K562 (cell line): ENCODE data around the gene DSP. TPM values are rescaled to one million over a fixed set of nuclear protein-coding genes. Genes with fewer than 3 reads are reported as not detected.

ENCODE experiments used
- ATAC-seq: fragments of 200-7000 bp; cut with Tn5 transposase; 3 replicates; pipeline ENCODE4 v1.9.1; 2020; ENCODE audit warnings: moderate library complexity
- BruUV-seq: library from RNA; stranded (reverse); fragments of 400-500 nt; replicated peaks from 2 replicates; lab custom pipeline; 2021; lab: Mats Ljungman, UMichigan
- CTCF ChIA-PET: fragments of 300-600 bp; formaldehyde crosslinking; extraction: SDS; loops from one replicate; lab custom pipeline; 2021; ENCODE audit warnings: low intra/inter-chr PET ratio; lab: Yijun Ruan, JAX
- POLR2A ChIA-PET: fragments of 300-600, 350-650 bp; sonication (Branson Sonifier 250); formaldehyde crosslinking; extraction: SDS; loops from one replicate; lab custom pipeline; 2021; ENCODE audit warnings: antibody characterized with exemption, inconsistent platforms; lab: Yijun Ruan, JAX
- DNase-seq, 4 experiments: peaks; one replicate each; pipeline versions ENCODE4 v3.0.0 to v3.0.0-alpha.2; 2011 to 2018; ENCODE audit warnings: low spot score in 3 of 4, mixed read lengths in 3 of 4; ENCODE audit errors: extremely low read depth in 1 of 4
- FAIRE-seq: peaks from 2 replicates; lab custom pipeline; 2011; peaks lifted over from hg19 to GRCh38; lab: Jason Lieb, UNC
- H2AFZ ChIP-seq: 2 replicates; pipeline ENCODE4 v1.6.0; 2011; ENCODE audit warnings: low read depth, low read length, control low read depth, inconsistent platforms
- H3K27ac ChIP-seq: fragments of 200-600 bp; 3 replicates; pipeline ENCODE4 v1.8.0; 2011; ENCODE audit warnings: low read depth, mild to moderate bottlenecking, control low read depth, inconsistent platforms, low read length, moderate library complexity, mixed read lengths; ENCODE audit errors: extremely low read depth
- H3K27me3 ChIP-seq, 2 experiments: fragments of 300-600 bp in 1 of 2; 2 replicates in 1 of 2; 3 replicates in 1 of 2; pipeline versions ENCODE4 v1.6.0 to v1.8.0; 2011; ENCODE audit warnings: inconsistent platforms in 2 of 2, low read length in 2 of 2, mild to moderate bottlenecking in 1 of 2, mixed read lengths in 1 of 2, moderate library complexity in 1 of 2; ENCODE audit not compliant: control insufficient read depth in 2 of 2, insufficient read depth in 2 of 2
- H3K36me3 ChIP-seq: fragments of 300-600 bp; 3 replicates; pipeline ENCODE4 v1.8.0; 2011; ENCODE audit warnings: mild to moderate bottlenecking, low read length, inconsistent platforms; ENCODE audit not compliant: control insufficient read depth, insufficient read depth
- H3K4me1 ChIP-seq, 2 experiments: fragments of 200-600 bp in 1 of 2; replicated peaks in 1 of 2; 2 replicates in 1 of 2; 3 replicates in 1 of 2; pipeline versions ENCODE4 v1.5.1 to v1.8.0; 2011; ENCODE audit warnings: inconsistent platforms in 2 of 2, low read length in 2 of 2, mild to moderate bottlenecking in 1 of 2, mixed read lengths in 1 of 2, moderate library complexity in 1 of 2; ENCODE audit not compliant: control insufficient read depth in 2 of 2, insufficient read depth in 2 of 2
- H3K4me2 ChIP-seq: 2 replicates; pipeline ENCODE4 v1.6.1; 2011; ENCODE audit warnings: low read length, control low read depth, inconsistent platforms, mixed read lengths; ENCODE audit not compliant: insufficient read depth
- H3K4me3 ChIP-seq: fragments of 200-600 bp; sonication (generic), shearing (Covaris generic); 2 replicates; pipeline ENCODE4 v1.5.1; 2016; ENCODE audit warnings: control low read depth, inconsistent platforms
- H3K79me2 ChIP-seq: fragments of 200-600 bp; 3 replicates; pipeline ENCODE4 v1.8.0; 2011; ENCODE audit warnings: low read length, inconsistent platforms; ENCODE audit not compliant: control insufficient read depth, insufficient read depth
- H3K9ac ChIP-seq, 2 experiments: 2 replicates each; pipeline versions ENCODE4 v1.6.0 to v1.6.1; 2011; ENCODE audit warnings: low read depth in 2 of 2, low read length in 2 of 2, control low read depth in 1 of 2, inconsistent platforms in 1 of 2, mild to moderate bottlenecking in 1 of 2, mixed read lengths in 1 of 2; ENCODE audit not compliant: insufficient read depth in 1 of 2
- H3K9me1 ChIP-seq: one replicate; pipeline ENCODE4 v1.6.0; 2011; ENCODE audit warnings: inconsistent platforms, mild to moderate bottlenecking, low read length, moderate library complexity; ENCODE audit not compliant: control insufficient read depth, insufficient read depth
- H3K9me3 ChIP-seq: replicated peaks from 2 replicates; pipeline ENCODE4 v1.5.1; 2011; ENCODE audit warnings: low read depth, low read length, inconsistent platforms; ENCODE audit not compliant: control insufficient read depth, insufficient read depth
- H4K20me1 ChIP-seq: replicated peaks from 2 replicates; pipeline ENCODE4 v1.6.1; 2011; ENCODE audit warnings: low read length, inconsistent platforms, mixed read lengths; ENCODE audit not compliant: control insufficient read depth, insufficient read depth
- BCOR ChIP-seq: fragments of 450-650 bp; IDR thresholded peaks from 2 replicates; pipeline ENCODE4 v1.6.1; 2016
- C11orf30 ChIP-seq: fragments of 450-650 bp; IDR thresholded peaks from 2 replicates; pipeline ENCODE4 v1.6.1; 2016; ENCODE audit warnings: low read depth, mild to moderate bottlenecking
- CC2D1A ChIP-seq: fragments of 450-650 bp; IDR thresholded peaks from 2 replicates; pipeline ENCODE4 v1.6.1; 2017; ENCODE audit warnings: mild to moderate bottlenecking
- CREBBP ChIP-seq: IDR thresholded peaks from one replicate; pipeline ENCODE4 v1.6.1; 2012; ENCODE audit warnings: low read depth, mild to moderate bottlenecking, control low read depth, inconsistent platforms, low read length
- DACH1 ChIP-seq: fragments of 450-650 bp; IDR thresholded peaks from 2 replicates; pipeline ENCODE4 v1.6.1; 2018; ENCODE audit not compliant: partially characterized antibody
- IFI16 ChIP-seq: fragments of 250-450 bp; sonication (Bioruptor Pico); IDR thresholded peaks from 2 replicates; pipeline ENCODE4 v2.1.2; 2022; ENCODE audit warnings: mild to moderate bottlenecking, inconsistent platforms
- MAFG ChIP-seq: fragments of 450-650 bp; conservative IDR thresholded peaks from 2 replicates; pipeline ENCODE4 v1.6.1; 2016; ENCODE audit warnings: missing genetic modification characterization, missing compliant biosample characterization
- NFE2 ChIP-seq: IDR thresholded peaks from 2 replicates; pipeline ENCODE4 v1.6.1; 2014; ENCODE audit warnings: antibody characterized with exemption, low read depth
- NFIC ChIP-seq: fragments of 450-650 bp; IDR thresholded peaks from 2 replicates; pipeline ENCODE4 v1.6.1; 2017; ENCODE audit warnings: mild to moderate bottlenecking, inconsistent platforms
- SMAD4 ChIP-seq: fragments of 250-450 bp; sonication (Bioruptor Pico); conservative IDR thresholded peaks from 2 replicates; pipeline ENCODE4 v1.8.0; 2021; ENCODE audit warnings: inconsistent platforms, mild to moderate bottlenecking, moderate library complexity
- ZNF311 ChIP-seq: fragments of 250-450 bp; sonication (Bioruptor Pico); IDR thresholded peaks from 2 replicates; pipeline ENCODE4 v1.4.0; 2020; ENCODE audit warnings: mild to moderate bottlenecking, moderate library complexity
- ZNF316 ChIP-seq: fragments of 450-650 bp; IDR thresholded peaks from 2 replicates; pipeline ENCODE4 v1.6.1; 2016
- WGBS: fragments of 100-300 bp; shearing (Covaris generic); methylation state at CpG from one replicate; pipeline ENCODE4 v1.1.6; 2016; ENCODE audit warnings: low coverage, mixed read lengths; ENCODE audit not compliant: insufficient coverage; ENCODE audit errors: missing lambda C conversion rate; 5-methylcytosine and 5-hydroxymethylcytosine counted together
- in situ Hi-C: fragments of 300-500 bp; cut with MboI; formaldehyde crosslinking; loops from 4 replicates; pipeline ENCODE4 v1.15.0; 2018; ENCODE audit warnings: inconsistent platforms, mixed read lengths
- intact Hi-C: fragments of 100-400 bp; cut with micrococcal nuclease; formaldehyde crosslinking; loops from 2 replicates; pipeline ENCODE4 v1.14.2; 2022
- polyA plus RNA-seq, 8 experiments: library from polyadenylated mRNA; depleted of rRNA in 4 of 8; stranded (reverse) in 5 of 8; unstranded in 3 of 8; fragments of >200 nt; fragmentation: Nextera tagmentation in 2 of 8; fragmentation: Illumina TruSeq in 1 of 8; extraction: Ambion mirVana in 2 of 8; extraction: Trizol in 1 of 8; gene quantifications; 2 replicates each; pipeline versions ENCODE4 v1.2.1 to v1.2.3, GENCODE V29; 2011 to 2014; ENCODE audit warnings: inconsistent platforms in 1 of 8, missing spikeins in 1 of 8
- total RNA-seq, 7 experiments: library from RNA; depleted of rRNA in 6 of 7; stranded (reverse); fragments of >200 nt in 6 of 7; fragmentation: Illumina TruSeq in 2 of 7; extraction: Trizol in 2 of 7; gene quantifications; 2 replicates each; pipeline versions ENCODE4 v1.2.1 to v1.2.3, GENCODE V29; 2011 to 2021; ENCODE audit warnings: low replicate concordance in 1 of 7
- TF ChIP-seq, protein P1 (sequence below): IDR thresholded peaks from 2 replicates; pipeline ENCODE4 v1.6.1; 2016; ENCODE audit warnings: missing genetic modification characterization, missing compliant biosample characterization
- TF ChIP-seq, protein P2 (sequence below): fragments of 250-450 bp; sonication (Bioruptor Pico); IDR thresholded peaks from 2 replicates; pipeline ENCODE4 v1.5.0; 2020; ENCODE audit warnings: mild to moderate bottlenecking

The DSP gene
- total and polyA plus RNA-seq, 9 of the 15 experiments (the other 6 are each of a cell fraction or from before 2014, with no cell fraction given): under 0.01 to 0.24 (median 0.03) TPM; not detected in 2

DNA sequence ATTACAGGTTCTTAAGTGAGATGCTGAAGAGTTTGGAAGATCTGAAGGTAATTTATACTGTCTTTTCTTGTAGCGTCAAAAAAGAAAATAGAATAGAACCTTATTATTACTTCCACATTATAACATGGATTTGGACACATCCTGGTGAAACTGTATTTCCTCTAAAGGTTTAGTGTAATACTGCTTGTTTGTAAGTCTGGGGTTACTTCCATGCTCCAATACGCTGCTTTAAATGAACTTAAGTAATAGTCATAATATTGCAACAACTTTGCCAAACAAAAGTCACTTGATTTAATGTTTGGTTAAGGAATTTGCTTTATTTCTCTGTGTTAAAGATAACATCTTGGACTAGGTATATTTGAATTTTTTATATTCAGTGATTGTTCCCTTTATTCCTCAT lies 37.0 kb downstream of the DSP start:
- FAIRE-seq: no peak
- Histone ChIP-seq H3K27ac (no peak overlapping the region), H3K9ac (no peak overlapping the region), H3K4me3 (no peak overlapping the region), H3K27me3 (peaks cover 44 to 48% of the 10 kb centered on the region in 2 experiments), H2AFZ (no peak overlapping the region), H4K20me1 (no peaks in the 10 kb centered on the region), H3K9me3 (no peaks in the 10 kb centered on the region), H3K9me1 (no peaks in the 10 kb centered on the region), H3K36me3 (no peaks in the 10 kb centered on the region), H3K4me1 (peaks cover 14 to 21% of the 10 kb centered on the region in 2 experiments), H3K4me2 (no peak overlapping the region), H3K79me2 (no peaks in the 10 kb centered on the region)
- CTCF ChIA-PET: no interaction called here
- POLR2A ChIA-PET: interaction anchor here (2.8 kb wide), 1 partner anchor 31 kb away, joined by 8 read pairs; no protein-coding TSS in a partner anchor
- TF ChIP-seq ZNF311: no peak
- TF ChIP-seq, protein P1, sequence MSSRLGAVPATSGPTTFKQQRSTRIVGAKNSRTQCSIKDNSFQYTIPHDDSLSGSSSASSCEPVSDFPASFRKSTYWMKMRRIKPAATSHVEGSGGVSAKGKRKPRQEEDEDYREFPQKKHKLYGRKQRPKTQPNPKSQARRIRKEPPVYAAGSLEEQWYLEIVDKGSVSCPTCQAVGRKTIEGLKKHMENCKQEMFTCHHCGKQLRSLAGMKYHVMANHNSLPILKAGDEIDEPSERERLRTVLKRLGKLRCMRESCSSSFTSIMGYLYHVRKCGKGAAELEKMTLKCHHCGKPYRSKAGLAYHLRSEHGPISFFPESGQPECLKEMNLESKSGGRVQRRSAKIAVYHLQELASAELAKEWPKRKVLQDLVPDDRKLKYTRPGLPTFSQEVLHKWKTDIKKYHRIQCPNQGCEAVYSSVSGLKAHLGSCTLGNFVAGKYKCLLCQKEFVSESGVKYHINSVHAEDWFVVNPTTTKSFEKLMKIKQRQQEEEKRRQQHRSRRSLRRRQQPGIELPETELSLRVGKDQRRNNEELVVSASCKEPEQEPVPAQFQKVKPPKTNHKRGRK (tag): 0 out of 2 replicates have a peak, but pooled peaks have one; percentile 5
- in situ Hi-C loops: no loop called here
- no peak for ATAC-seq
- BruUV-seq: no TSS peak
- intact Hi-C loops: no loop called here
- no peak for DNase-seq
- WGBS: 0% methylated on average over 2 of the region's 2 CpGs

DNA sequence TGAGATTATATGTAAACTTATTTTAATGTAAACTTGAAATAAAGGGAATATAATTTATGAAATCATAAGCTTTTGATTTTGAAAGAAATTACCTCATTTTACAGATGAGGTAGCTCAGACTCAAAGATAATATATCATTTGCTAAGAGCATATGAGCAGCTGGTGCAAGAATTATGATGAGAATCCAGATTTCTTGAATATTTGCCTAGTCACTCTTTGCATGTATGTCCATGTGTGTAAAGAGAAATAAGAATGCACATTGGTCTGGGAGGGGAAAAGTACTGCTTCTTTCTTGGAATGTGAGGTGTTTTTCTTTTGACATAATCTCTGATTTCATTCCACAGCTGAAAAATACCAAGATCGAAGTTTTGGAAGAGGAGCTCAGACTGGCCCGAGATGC lies 37.5 kb downstream of the DSP start:
- Histone ChIP-seq H3K9me3 (no peaks in the 10 kb centered on the region), H4K20me1 (no peaks in the 10 kb centered on the region), H3K4me3 (no peak overlapping the region), H3K9ac (no peak overlapping the region), H3K4me2 (no peak overlapping the region), H3K4me1 (peaks cover 14 to 21% of the 10 kb centered on the region in 2 experiments), H3K79me2 (no peaks in the 10 kb centered on the region), H3K27ac (no peak overlapping the region), H3K27me3 (peaks cover 44 to 48% of the 10 kb centered on the region in 2 experiments), H3K36me3 (no peaks in the 10 kb centered on the region), H3K9me1 (no peaks in the 10 kb centered on the region), H2AFZ (no peak overlapping the region)
- ATAC-seq (no peak), FAIRE-seq (no peak), DNase-seq (no peak)
- in situ Hi-C loops (no loop called here), intact Hi-C loops (no loop called here)
- POLR2A ChIA-PET: interaction anchor here (0.8 to 2.8 kb wide), 3 partner anchors 11 to 469 kb away, joined by 5 to 8 read pairs (median 8); no protein-coding TSS in a partner anchor
- 0% methylated on average over 2 of the region's 2 CpGs for WGBS
- CTCF ChIA-PET: no interaction called here
- no TSS peak for BruUV-seq
- peak; percentile 77 for TF ChIP-seq ZNF316
- TF ChIP-seq IFI16: no peak
- no peak for TF ChIP-seq SMAD4 (CRISPR knock-in tag)
- no peak for TF ChIP-seq CREBBP
- TF ChIP-seq NFIC: no peak
- TF ChIP-seq MAFG (tag): peak; percentile 85
- peak; percentile 51; the same call in 1 of the 2 replicates for TF ChIP-seq NFE2
- no peak for TF ChIP-seq CC2D1A
- peak; percentile 45 for TF ChIP-seq C11orf30
- TF ChIP-seq DACH1: no peak
- TF ChIP-seq, protein P2, sequence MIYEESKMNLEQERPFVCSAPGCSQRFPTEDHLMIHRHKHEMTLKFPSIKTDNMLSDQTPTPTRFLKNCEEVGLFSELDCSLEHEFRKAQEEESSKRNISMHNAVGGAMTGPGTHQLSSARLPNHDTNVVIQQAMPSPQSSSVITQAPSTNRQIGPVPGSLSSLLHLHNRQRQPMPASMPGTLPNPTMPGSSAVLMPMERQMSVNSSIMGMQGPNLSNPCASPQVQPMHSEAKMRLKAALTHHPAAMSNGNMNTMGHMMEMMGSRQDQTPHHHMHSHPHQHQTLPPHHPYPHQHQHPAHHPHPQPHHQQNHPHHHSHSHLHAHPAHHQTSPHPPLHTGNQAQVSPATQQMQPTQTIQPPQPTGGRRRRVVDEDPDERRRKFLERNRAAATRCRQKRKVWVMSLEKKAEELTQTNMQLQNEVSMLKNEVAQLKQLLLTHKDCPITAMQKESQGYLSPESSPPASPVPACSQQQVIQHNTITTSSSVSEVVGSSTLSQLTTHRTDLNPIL (CRISPR knock-in tag): no peak
- TF ChIP-seq BCOR: no peak
